ENCODE data around the gene CAMSAP2.

CAMSAP2 gene

GRCh38 chr1:200877010-200877409 lies 138.3 kb downstream of the CAMSAP2 start:
- POLR2A ChIA-PET: no interaction called here
- CTCF ChIA-PET: interaction anchor here (0.6 to 0.7 kb wide), 2 partner anchors 148 to 425 kb away, joined by 3 read pairs; no protein-coding TSS in a partner anchor
- H3K4me1 ChIP-seq (ENCODE audit: control insufficient read depth, insufficient read depth, low read length): no peaks in the 10 kb centered on the region
- no peaks in the 10 kb centered on the region for H3K9me3 ChIP-seq (ENCODE audit: control insufficient read depth, insufficient read depth, low read depth, low read length)
- H3K4me3 ChIP-seq (ENCODE audit: low read depth, low read length): no peak overlapping the region
- TF ChIP-seq SCRT2 (tag by site-specific recombination; IDR thresholded peaks at IDR 0.05) (peak; percentile 84), SCRT1 (tag by site-specific recombination; IDR thresholded peaks at IDR 0.05; ENCODE audit: borderline replicate concordance) (peak; percentile 74; the same call in 1 of the 2 replicates), ZNF223 (tag by site-specific recombination; IDR thresholded peaks at IDR 0.05) (no peak), SP7 (tag by site-specific recombination; IDR thresholded peaks at IDR 0.05) (no peak), GLIS1 (tag by site-specific recombination; IDR thresholded peaks at IDR 0.05) (no peak)
- TF ChIP-seq, protein P1, sequence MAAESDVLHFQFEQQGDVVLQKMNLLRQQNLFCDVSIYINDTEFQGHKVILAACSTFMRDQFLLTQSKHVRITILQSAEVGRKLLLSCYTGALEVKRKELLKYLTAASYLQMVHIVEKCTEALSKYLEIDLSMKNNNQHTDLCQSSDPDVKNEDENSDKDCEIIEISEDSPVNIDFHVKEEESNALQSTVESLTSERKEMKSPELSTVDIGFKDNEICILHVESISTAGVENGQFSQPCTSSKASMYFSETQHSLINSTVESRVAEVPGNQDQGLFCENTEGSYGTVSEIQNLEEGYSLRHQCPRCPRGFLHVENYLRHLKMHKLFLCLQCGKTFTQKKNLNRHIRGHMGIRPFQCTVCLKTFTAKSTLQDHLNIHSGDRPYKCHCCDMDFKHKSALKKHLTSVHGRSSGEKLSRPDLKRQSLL (tag by site-specific recombination; IDR thresholded peaks at IDR 0.05): no peak
- H3K27ac ChIP-seq (ENCODE audit: extremely low read depth, low read depth, low read length): no peak overlapping the region
- H3K36me3 ChIP-seq (ENCODE audit: control insufficient read depth in 2 of 2, insufficient read depth in 1 of 2, low read length in 2 of 2): no peaks in the 10 kb centered on the region

- no peaks in the 10 kb centered on the region for H3K4me1 ChIP-seq (ENCODE audit: control insufficient read depth, insufficient read depth, low read length)
- no peak overlapping the region for H3K27ac ChIP-seq (ENCODE audit: extremely low read depth, low read depth, low read length)
- H3K36me3 ChIP-seq (ENCODE audit: control insufficient read depth in 2 of 2, insufficient read depth in 1 of 2, low read length in 2 of 2): no peaks in the 10 kb centered on the region
- TF ChIP-seq HOXC10 (CRISPR knock-in tag; IDR thresholded peaks at IDR 0.05): no peak
- TF ChIP-seq, protein P2, sequence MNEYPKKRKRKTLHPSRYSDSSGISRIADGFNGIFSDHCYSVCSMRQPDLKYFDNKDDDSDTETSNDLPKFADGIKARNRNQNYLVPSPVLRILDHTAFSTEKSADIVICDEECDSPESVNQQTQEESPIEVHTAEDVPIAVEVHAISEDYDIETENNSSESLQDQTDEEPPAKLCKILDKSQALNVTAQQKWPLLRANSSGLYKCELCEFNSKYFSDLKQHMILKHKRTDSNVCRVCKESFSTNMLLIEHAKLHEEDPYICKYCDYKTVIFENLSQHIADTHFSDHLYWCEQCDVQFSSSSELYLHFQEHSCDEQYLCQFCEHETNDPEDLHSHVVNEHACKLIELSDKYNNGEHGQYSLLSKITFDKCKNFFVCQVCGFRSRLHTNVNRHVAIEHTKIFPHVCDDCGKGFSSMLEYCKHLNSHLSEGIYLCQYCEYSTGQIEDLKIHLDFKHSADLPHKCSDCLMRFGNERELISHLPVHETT (tag by site-specific recombination; IDR thresholded peaks at IDR 0.05): no peak
- TF ChIP-seq ZNF645 (tag by site-specific recombination; IDR thresholded peaks at IDR 0.05): no peak
- no peak for TF ChIP-seq ZFP41 (tag by site-specific recombination; IDR thresholded peaks at IDR 0.05; ENCODE audit: borderline replicate concordance)
- no peak for TF ChIP-seq ZNF433 (tag by site-specific recombination; IDR thresholded peaks at IDR 0.05; ENCODE audit: low read depth)
- no peak for TF ChIP-seq ZNF580 (tag by site-specific recombination; IDR thresholded peaks at IDR 0.05)
- TF ChIP-seq, protein P3, sequence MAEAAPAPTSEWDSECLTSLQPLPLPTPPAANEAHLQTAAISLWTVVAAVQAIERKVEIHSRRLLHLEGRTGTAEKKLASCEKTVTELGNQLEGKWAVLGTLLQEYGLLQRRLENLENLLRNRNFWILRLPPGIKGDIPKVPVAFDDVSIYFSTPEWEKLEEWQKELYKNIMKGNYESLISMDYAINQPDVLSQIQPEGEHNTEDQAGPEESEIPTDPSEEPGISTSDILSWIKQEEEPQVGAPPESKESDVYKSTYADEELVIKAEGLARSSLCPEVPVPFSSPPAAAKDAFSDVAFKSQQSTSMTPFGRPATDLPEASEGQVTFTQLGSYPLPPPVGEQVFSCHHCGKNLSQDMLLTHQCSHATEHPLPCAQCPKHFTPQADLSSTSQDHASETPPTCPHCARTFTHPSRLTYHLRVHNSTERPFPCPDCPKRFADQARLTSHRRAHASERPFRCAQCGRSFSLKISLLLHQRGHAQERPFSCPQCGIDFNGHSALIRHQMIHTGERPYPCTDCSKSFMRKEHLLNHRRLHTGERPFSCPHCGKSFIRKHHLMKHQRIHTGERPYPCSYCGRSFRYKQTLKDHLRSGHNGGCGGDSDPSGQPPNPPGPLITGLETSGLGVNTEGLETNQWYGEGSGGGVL (tag by site-specific recombination; IDR thresholded peaks at IDR 0.05): no peak
- TF ChIP-seq, protein P4, sequence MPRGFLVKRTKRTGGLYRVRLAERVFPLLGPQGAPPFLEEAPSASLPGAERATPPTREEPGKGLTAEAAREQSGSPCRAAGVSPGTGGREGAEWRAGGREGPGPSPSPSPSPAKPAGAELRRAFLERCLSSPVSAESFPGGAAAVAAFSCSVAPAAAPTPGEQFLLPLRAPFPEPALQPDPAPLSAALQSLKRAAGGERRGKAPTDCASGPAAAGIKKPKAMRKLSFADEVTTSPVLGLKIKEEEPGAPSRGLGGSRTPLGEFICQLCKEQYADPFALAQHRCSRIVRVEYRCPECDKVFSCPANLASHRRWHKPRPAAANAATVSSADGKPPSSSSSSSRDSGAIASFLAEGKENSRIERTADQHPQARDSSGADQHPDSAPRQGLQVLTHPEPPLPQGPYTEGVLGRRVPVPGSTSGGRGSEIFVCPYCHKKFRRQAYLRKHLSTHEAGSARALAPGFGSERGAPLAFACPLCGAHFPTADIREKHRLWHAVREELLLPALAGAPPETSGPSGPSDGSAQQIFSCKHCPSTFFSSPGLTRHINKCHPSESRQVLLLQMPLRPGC (tag by site-specific recombination; IDR thresholded peaks at IDR 0.05): no peak
- no peak for TF ChIP-seq ZNF560 (tag by site-specific recombination; IDR thresholded peaks at IDR 0.05; ENCODE audit: borderline replicate concordance)
- TF ChIP-seq ZNF514 (tag by site-specific recombination; IDR thresholded peaks at IDR 0.05): no peak
- no peak for TF ChIP-seq ZNF350 (tag by site-specific recombination; IDR thresholded peaks at IDR 0.05)
- TF ChIP-seq, protein P5, sequence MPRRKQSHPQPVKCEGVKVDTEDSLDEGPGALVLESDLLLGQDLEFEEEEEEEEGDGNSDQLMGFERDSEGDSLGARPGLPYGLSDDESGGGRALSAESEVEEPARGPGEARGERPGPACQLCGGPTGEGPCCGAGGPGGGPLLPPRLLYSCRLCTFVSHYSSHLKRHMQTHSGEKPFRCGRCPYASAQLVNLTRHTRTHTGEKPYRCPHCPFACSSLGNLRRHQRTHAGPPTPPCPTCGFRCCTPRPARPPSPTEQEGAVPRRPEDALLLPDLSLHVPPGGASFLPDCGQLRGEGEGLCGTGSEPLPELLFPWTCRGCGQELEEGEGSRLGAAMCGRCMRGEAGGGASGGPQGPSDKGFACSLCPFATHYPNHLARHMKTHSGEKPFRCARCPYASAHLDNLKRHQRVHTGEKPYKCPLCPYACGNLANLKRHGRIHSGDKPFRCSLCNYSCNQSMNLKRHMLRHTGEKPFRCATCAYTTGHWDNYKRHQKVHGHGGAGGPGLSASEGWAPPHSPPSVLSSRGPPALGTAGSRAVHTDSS (tag by site-specific recombination; IDR thresholded peaks at IDR 0.05): no peak
- TF ChIP-seq ZBTB48 (tag by site-specific recombination; IDR thresholded peaks at IDR 0.05): no peak
- TF ChIP-seq PRDM1 (tag by site-specific recombination; IDR thresholded peaks at IDR 0.05): no peak
- TF ChIP-seq OSR2 (tag by site-specific recombination; IDR thresholded peaks at IDR 0.05): no peak
- TF ChIP-seq ZNF311 (tag by site-specific recombination; IDR thresholded peaks at IDR 0.05; ENCODE audit: borderline replicate concordance): no peak
- no peak for TF ChIP-seq ZBTB20 (tag by site-specific recombination; IDR thresholded peaks at IDR 0.05)
- TF ChIP-seq, protein P6, sequence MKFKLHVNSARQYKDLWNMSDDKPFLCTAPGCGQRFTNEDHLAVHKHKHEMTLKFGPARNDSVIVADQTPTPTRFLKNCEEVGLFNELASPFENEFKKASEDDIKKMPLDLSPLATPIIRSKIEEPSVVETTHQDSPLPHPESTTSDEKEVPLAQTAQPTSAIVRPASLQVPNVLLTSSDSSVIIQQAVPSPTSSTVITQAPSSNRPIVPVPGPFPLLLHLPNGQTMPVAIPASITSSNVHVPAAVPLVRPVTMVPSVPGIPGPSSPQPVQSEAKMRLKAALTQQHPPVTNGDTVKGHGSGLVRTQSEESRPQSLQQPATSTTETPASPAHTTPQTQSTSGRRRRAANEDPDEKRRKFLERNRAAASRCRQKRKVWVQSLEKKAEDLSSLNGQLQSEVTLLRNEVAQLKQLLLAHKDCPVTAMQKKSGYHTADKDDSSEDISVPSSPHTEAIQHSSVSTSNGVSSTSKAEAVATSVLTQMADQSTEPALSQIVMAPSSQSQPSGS (tag by site-specific recombination; IDR thresholded peaks at IDR 0.05; ENCODE audit: low read depth): no peak
- no peaks in the 10 kb centered on the region for H3K9me3 ChIP-seq (ENCODE audit: control insufficient read depth, insufficient read depth, low read depth, low read length)
- no peak overlapping the region for H3K4me3 ChIP-seq (ENCODE audit: low read depth, low read length)
- ChIA-PET CTCF (interaction anchor here (0.7 to 1.1 kb wide), 4 partner anchors 10 to 147 kb away, joined by 3 to 5 read pairs (median 3); no protein-coding TSS in a partner anchor), POLR2A (no interaction called here)
Measured at GRCh38 chr1:200877839-200878551, 139.3 kb downstream of the CAMSAP2 start.
